CD4-positive, alpha-beta T cell (primary cell): ENCODE data around the gene CMSS1. TPM values are rescaled to one million over a fixed set of nuclear protein-coding genes. Genes with fewer than 3 reads are reported as not detected.

ENCODE experiments used
- ATAC-seq: fragments of 200-7000 bp; cut with Tn5 transposase; one replicate; pipeline ENCODE4 v1.10.0; 2022; ENCODE audit warnings: mild to moderate bottlenecking; ENCODE audit not compliant: poor library complexity
- CTCF ChIA-PET: fragments of 350-600 bp; sonication (Branson Sonifier 250); formaldehyde crosslinking; loops from one replicate; lab custom pipeline; 2021; ENCODE audit warnings: antibody characterized with exemption, inconsistent platforms; lab: Charles Lee
- POLR2A ChIA-PET: fragments of 350-600 bp; sonication (Branson Sonifier 250); formaldehyde crosslinking; loops from one replicate; lab custom pipeline; 2021; ENCODE audit warnings: antibody characterized with exemption, inconsistent platforms; lab: Charles Lee
- DNase-seq, 14 experiments: peaks; one replicate each; pipeline ENCODE4 v3.0.0-alpha.2; 2013 to 2020; ENCODE audit warnings: mixed read lengths in 2 of 14
- H3K27ac ChIP-seq, 2 donors: one replicate each; pipeline versions ENCODE4 v1.5.1 to v1.7.0; 2013; ENCODE audit warnings: low read length in 2 of 2, low read depth in 1 of 2, mild to moderate bottlenecking in 1 of 2
- H3K27me3 ChIP-seq, 2 experiments: 1 replicate in 1 of 2; 2 replicates in 1 of 2; pipeline versions ENCODE4 v1.6.1 to v1.7.0; 2013; ENCODE audit warnings: low read length in 2 of 2, control low read depth in 1 of 2, mild to moderate bottlenecking in 1 of 2, moderate library complexity in 1 of 2; ENCODE audit not compliant: insufficient read depth in 2 of 2, control insufficient read depth in 1 of 2
- H3K36me3 ChIP-seq: one replicate; pipeline ENCODE4 v1.6.1; 2013; ENCODE audit warnings: low read length, control low read depth; ENCODE audit not compliant: insufficient read depth
- H3K4me1 ChIP-seq: one replicate; pipeline ENCODE4 v1.6.1; 2013; ENCODE audit warnings: low read length, control low read depth; ENCODE audit not compliant: insufficient read depth
- H3K4me3 ChIP-seq: one replicate; pipeline ENCODE4 v1.5.1; 2013; ENCODE audit warnings: mild to moderate bottlenecking, low read length, moderate library complexity
- H3K9me3 ChIP-seq, 2 experiments: 1 replicate in 1 of 2; 2 replicates in 1 of 2; pipeline versions ENCODE4 v1.6.1 to v1.7.0; 2013; ENCODE audit warnings: low read length in 2 of 2, mild to moderate bottlenecking in 2 of 2, control low read depth in 1 of 2, moderate library complexity in 1 of 2; ENCODE audit not compliant: control insufficient read depth in 1 of 2, insufficient read depth in 1 of 2
- H3K27ac Mint-ChIP-seq: one replicate; pipeline ENCODE4 v1.8.0; 2020; ENCODE audit warnings: mixed read lengths
- H3K27me3 Mint-ChIP-seq: one replicate; pipeline ENCODE4 v1.8.0; 2021; ENCODE audit warnings: mixed read lengths
- H3K36me3 Mint-ChIP-seq: one replicate; pipeline ENCODE4 v1.8.0; 2021; ENCODE audit warnings: low read depth, mixed read lengths
- H3K4me1 Mint-ChIP-seq: one replicate; pipeline ENCODE4 v1.8.0; 2021; ENCODE audit warnings: low read depth, mixed read lengths
- H3K4me3 Mint-ChIP-seq: one replicate; pipeline ENCODE4 v1.8.0; 2020; ENCODE audit warnings: mild to moderate bottlenecking, mixed read lengths
- H3K9me3 Mint-ChIP-seq: one replicate; pipeline ENCODE4 v1.8.0; 2020; ENCODE audit warnings: mixed read lengths
- intact Hi-C, 2 experiments: fragments of 100-400 bp; cut with DNase I in 1 of 2; cut with micrococcal nuclease in 1 of 2; formaldehyde crosslinking; loops; one replicate each; pipeline versions ENCODE4 v1.15.1 to v1.9.0; 2023 to 2025; cut with DNase I, micrococcal nuclease
- total RNA-seq, 174 experiments: library from RNA in 2 of 174; stranded (reverse) in 2 of 174; gene quantifications; one replicate each; pipeline ENCODE4 v1.2.3 and lab custom pipeline; 2021 to 2026
- TF ChIP-seq, protein P1 (sequence below): fragments of 200-600 bp; IDR thresholded peaks from one replicate; pipeline ENCODE4 v1.8.0; 2022; ENCODE audit warnings: antibody characterized with exemption, mild to moderate bottlenecking

The CMSS1 gene
- total RNA-seq, 2 experiments from 2014 or later: 12.2 TPM

DNA sequence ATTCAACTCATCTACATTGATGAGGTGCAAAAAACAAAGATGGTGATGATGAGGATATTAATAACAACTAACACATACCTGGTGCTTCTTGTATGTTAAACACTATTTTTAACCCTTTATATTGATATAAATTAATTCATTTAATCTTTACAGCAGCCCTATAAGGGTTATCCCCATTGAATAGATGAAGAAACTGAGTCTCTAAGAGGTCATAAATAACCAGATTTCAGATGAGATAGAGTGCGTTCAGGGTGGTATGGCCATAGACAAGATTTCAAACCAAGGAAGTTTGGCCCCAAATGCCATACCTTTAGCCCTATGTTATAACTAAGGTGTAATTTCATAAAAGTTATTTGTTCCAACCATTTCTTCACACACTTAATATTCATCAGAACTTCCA is 82.6 kb downstream of the CMSS1 start:
- H3K36me3 Mint-ChIP-seq: peaks cover 3% of the 10 kb centered on the region

DNA sequence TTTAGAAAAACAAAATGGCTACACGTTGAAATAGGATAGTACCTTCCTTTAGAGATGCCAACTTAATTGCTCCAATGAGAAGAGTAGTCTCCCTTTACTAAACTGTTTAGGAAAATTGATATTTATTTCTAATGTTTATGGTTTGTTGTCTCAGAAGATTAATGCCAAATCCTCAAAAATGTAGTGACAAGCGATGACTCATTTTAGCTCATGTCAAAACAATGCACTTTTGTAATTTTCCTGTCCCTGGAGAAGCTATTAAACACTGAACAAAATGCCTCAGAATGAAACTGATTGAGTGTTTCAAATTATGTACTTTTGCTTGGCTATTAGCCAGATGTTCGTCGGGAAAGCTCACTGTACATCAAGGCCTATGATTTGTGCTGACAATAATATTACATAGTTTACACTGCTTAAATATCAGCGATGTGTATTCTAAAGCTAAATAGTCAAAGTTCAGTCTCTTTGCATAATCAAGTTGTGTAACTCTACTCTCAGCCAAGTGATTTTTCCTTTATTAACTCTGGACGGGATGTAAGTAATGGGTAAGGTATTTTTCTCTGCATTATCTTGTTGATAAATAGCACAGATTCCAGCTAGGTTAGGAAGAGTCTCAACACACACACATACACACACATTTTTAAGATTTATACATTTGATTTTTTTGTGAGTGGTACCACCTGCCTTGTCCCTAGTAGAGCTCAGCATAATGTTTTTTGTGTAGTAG is 83.7 kb downstream of the CMSS1 start:
- ATAC-seq (no peak), DNase-seq (peak in 2 of 14 experiments; percentile 35 to 55)
- CTCF ChIA-PET: interaction anchor here (1.1 kb wide), 1 partner anchor 26 kb away, joined by 3 read pairs; no protein-coding TSS in a partner anchor
- no peaks in the 10 kb centered on the region for H3K27me3 ChIP-seq
- TF ChIP-seq, protein P1, sequence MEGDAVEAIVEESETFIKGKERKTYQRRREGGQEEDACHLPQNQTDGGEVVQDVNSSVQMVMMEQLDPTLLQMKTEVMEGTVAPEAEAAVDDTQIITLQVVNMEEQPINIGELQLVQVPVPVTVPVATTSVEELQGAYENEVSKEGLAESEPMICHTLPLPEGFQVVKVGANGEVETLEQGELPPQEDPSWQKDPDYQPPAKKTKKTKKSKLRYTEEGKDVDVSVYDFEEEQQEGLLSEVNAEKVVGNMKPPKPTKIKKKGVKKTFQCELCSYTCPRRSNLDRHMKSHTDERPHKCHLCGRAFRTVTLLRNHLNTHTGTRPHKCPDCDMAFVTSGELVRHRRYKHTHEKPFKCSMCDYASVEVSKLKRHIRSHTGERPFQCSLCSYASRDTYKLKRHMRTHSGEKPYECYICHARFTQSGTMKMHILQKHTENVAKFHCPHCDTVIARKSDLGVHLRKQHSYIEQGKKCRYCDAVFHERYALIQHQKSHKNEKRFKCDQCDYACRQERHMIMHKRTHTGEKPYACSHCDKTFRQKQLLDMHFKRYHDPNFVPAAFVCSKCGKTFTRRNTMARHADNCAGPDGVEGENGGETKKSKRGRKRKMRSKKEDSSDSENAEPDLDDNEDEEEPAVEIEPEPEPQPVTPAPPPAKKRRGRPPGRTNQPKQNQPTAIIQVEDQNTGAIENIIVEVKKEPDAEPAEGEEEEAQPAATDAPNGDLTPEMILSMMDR: no peak
- Mint-ChIP-seq H3K9me3 (no peaks in the 10 kb centered on the region), H3K4me3 (no peak overlapping the region), H3K4me1 (peaks cover 12% of the 10 kb centered on the region), H3K27ac (no peak overlapping the region), H3K27me3 (no peaks in the 10 kb centered on the region), H3K36me3 (no peaks in the 10 kb centered on the region)
- H3K27ac ChIP-seq: no peak overlapping the region
- H3K4me3 ChIP-seq: no peak overlapping the region
- POLR2A ChIA-PET: no interaction called here
- intact Hi-C loops: no loop called here
- no peaks in the 10 kb centered on the region for H3K36me3 ChIP-seq
- no peaks in the 10 kb centered on the region for H3K9me3 ChIP-seq
- no peaks in the 10 kb centered on the region for H3K4me1 ChIP-seq

More for the DNA sequence above, 82.6 kb downstream of the CMSS1 start:
- ChIA-PET POLR2A (no interaction called here), CTCF (no interaction called here)
- Histone ChIP-seq H3K27ac (no peak overlapping the region), H3K9me3 (no peaks in the 10 kb centered on the region), H3K27me3 (no peaks in the 10 kb centered on the region), H3K4me3 (no peak overlapping the region), H3K4me1 (no peaks in the 10 kb centered on the region), H3K36me3 (no peaks in the 10 kb centered on the region)
- peaks cover 23% of the 10 kb centered on the region for H3K4me1 Mint-ChIP-seq
- intact Hi-C loops: no loop called here
- DNase-seq (no peak), ATAC-seq (no peak)
- H3K27me3 Mint-ChIP-seq: no peaks in the 10 kb centered on the region
- TF ChIP-seq, protein P1: no peak
- no peak overlapping the region for H3K4me3 Mint-ChIP-seq
- H3K9me3 Mint-ChIP-seq: no peaks in the 10 kb centered on the region
- H3K27ac Mint-ChIP-seq: no peak overlapping the region

DNA sequence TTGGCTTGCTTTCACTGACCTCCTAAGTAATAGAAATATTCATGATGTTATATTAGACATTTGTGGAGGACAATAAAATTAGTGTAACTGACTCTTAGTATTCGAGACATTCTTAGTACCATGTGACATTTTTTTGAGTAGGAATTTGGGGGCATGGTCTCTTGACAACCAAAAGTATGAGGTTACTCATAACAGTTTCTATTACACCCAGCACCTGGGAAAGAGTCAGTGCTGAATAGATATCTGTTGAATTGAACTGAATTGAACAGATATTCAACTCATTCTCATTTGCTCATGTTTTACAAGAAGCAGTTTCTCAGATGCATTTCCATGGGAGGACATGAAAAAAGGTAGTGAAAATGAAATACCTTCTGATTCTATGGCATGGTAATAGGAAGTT is 84.4 kb downstream of the CMSS1 start:
- H3K4me3 Mint-ChIP-seq: no peak overlapping the region
- ChIA-PET POLR2A (no interaction called here), CTCF (interaction anchor here (1.1 kb wide), 1 partner anchor 25 kb away, joined by 3 read pairs; no protein-coding TSS in a partner anchor)
- intact Hi-C loops: no loop called here
- H3K9me3 Mint-ChIP-seq: no peaks in the 10 kb centered on the region
- H3K27me3 Mint-ChIP-seq: no peaks in the 10 kb centered on the region
- Histone ChIP-seq H3K9me3 (no peaks in the 10 kb centered on the region), H3K27ac (no peak overlapping the region), H3K27me3 (no peaks in the 10 kb centered on the region), H3K4me1 (no peaks in the 10 kb centered on the region), H3K4me3 (no peak overlapping the region), H3K36me3 (no peaks in the 10 kb centered on the region)
- H3K27ac Mint-ChIP-seq: no peak overlapping the region
- DNase-seq: no peak
- H3K4me1 Mint-ChIP-seq: peaks cover 10% of the 10 kb centered on the region
- TF ChIP-seq, protein P1: no peak
- ATAC-seq: no peak
- no peaks in the 10 kb centered on the region for H3K36me3 Mint-ChIP-seq
